ENCODE measurements around the gene ATMIN.

The ATMIN gene

GRCh38 chr16:81040131-81040530 lies 4.5 kb downstream of the ATMIN start:
- TF ChIP-seq, protein P1, sequence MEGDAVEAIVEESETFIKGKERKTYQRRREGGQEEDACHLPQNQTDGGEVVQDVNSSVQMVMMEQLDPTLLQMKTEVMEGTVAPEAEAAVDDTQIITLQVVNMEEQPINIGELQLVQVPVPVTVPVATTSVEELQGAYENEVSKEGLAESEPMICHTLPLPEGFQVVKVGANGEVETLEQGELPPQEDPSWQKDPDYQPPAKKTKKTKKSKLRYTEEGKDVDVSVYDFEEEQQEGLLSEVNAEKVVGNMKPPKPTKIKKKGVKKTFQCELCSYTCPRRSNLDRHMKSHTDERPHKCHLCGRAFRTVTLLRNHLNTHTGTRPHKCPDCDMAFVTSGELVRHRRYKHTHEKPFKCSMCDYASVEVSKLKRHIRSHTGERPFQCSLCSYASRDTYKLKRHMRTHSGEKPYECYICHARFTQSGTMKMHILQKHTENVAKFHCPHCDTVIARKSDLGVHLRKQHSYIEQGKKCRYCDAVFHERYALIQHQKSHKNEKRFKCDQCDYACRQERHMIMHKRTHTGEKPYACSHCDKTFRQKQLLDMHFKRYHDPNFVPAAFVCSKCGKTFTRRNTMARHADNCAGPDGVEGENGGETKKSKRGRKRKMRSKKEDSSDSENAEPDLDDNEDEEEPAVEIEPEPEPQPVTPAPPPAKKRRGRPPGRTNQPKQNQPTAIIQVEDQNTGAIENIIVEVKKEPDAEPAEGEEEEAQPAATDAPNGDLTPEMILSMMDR (IDR thresholded peaks at IDR 0.05; ENCODE audit: borderline replicate concordance, insufficient read depth, low read depth, low read length) = no peak

DNA sequence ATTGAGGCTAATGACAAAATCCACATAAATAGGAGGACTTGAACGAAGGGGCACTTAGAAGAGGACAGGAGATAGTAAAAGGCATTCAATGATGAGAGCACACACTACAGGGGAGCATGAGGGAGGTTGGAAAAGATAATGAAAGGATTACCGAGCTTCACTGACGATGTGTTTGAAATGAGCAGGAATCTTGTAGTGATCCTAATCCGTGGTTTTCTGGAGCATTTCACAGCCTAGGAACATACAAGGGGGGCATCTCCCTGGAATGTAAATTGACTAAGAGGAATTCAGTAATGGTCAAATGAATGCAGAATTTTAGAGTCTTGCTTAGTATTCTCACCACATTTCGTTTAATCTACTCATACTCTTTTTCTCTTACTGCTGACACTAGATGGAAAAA lies 5.2 kb downstream of the ATMIN start:
- TF ChIP-seq, protein P1 (IDR thresholded peaks at IDR 0.05; ENCODE audit: borderline replicate concordance, insufficient read depth, low read depth, low read length) = no peak

More at GRCh38 chr16:81040131-81040530, 4.5 kb downstream of the ATMIN start:
- H3K4me3 ChIP-seq (ENCODE audit: low read depth, low read length) = no peak overlapping the region

GRCh38 chr16:81041696-81042095 lies 6.1 kb downstream of the ATMIN start:
- TF ChIP-seq, protein P1 (IDR thresholded peaks at IDR 0.05; ENCODE audit: borderline replicate concordance, insufficient read depth, low read depth, low read length) = no peak
- no peak overlapping the region for H3K4me3 ChIP-seq (ENCODE audit: low read depth, low read length)

More for the DNA sequence above, 5.2 kb downstream of the ATMIN start:
- H3K4me3 ChIP-seq (ENCODE audit: low read depth, low read length) = no peak overlapping the region

DNA sequence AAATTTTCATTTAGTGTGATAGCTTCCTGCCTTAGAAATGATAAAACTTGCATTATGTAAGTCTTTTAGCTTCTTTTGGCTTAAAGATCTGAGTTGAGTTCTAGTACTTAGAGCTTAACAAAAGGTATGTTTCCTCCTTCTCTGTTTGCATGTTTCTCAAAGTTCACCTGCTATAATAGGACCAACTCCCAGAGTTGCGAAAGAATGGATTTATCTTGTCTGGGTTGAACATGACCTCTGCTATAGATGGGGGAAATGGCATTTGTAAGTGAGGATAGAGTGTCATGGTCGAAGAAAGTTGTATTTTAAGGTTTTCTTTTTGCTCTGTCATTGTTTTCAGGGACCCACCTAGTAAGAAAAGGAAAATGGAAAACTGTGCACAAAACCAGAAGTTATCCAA lies 7.2 kb downstream of the ATMIN start:
- no peak overlapping the region for H3K4me3 ChIP-seq (ENCODE audit: low read depth, low read length)
- TF ChIP-seq, protein P1 (IDR thresholded peaks at IDR 0.05; ENCODE audit: borderline replicate concordance, insufficient read depth, low read depth, low read length) = no peak

GRCh38 chr16:81053761-81054160 lies 18.1 kb downstream of the ATMIN start:
- H3K4me3 ChIP-seq (ENCODE audit: low read depth, low read length) = no peak overlapping the region
- TF ChIP-seq, protein P1 (IDR thresholded peaks at IDR 0.05; ENCODE audit: borderline replicate concordance, insufficient read depth, low read depth, low read length) = no peak

GRCh38 chr16:81060576-81061306 lies 25.1 kb downstream of the ATMIN start:
- no peak overlapping the region for H3K4me3 ChIP-seq (ENCODE audit: low read depth, low read length)
- TF ChIP-seq, protein P1 (IDR thresholded peaks at IDR 0.05; ENCODE audit: borderline replicate concordance, insufficient read depth, low read depth, low read length) = no peak

- TF ChIP-seq, protein P1 (IDR thresholded peaks at IDR 0.05; ENCODE audit: borderline replicate concordance, insufficient read depth, low read depth, low read length) = no peak
- H3K4me3 ChIP-seq (ENCODE audit: low read depth, low read length) = no peak overlapping the region
Measured at GRCh38 chr16:81061307-81061640, 25.6 kb downstream of the ATMIN start.
